Measurements from ENCODE around the gene CMA1. TPM values are rescaled to one million over a fixed set of nuclear protein-coding genes. Genes with fewer than 3 reads are reported as not detected.
"Not testable (repeated sequence)": the region's sequence is repeated elsewhere in the genome, so short reads cannot be mapped to it uniquely, and the experiment has no call there.

The CMA1 gene
- total and polyA plus RNA-seq, 7 donors, result 0.52 to 3.3 (median 1.2) TPM; not detected in 2

DNA sequence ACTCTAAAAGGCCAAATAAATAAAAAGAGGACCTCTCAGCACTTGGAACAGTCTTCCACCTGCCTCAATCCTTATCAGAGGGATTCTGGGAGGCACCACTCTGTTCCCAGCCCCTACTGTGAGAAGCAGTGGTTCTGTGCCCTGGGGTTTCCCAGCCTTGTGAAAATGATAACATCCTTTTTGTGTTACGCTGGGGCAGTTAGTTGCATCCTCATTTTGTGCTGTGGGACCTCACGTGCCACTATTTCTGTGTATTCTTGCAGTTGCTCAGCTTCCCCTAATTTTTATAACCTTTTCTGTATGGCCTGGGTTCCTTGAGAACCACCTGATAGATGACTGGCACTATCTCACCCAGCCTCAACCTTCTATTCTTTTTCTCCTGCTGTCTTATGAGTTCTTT, 10.8 kb upstream of the CMA1 start:
- H3K27ac ChIP-seq, result no peak overlapping the region
- TF ChIP-seq POLR2AphosphoS5 (IDR thresholded peaks at IDR 0.05) (no peak), CTCF (IDR thresholded peaks at IDR 0.05) (no peak), POLR2A (IDR thresholded peaks at IDR 0.05) (no peak), EP300 (IDR thresholded peaks at IDR 0.05) (no peak)
- no peaks in the 10 kb centered on the region for H3K4me1 ChIP-seq
- no peak for DNase-seq
- intact Hi-C loops (cut with DNase I), result no loop called here
- H3K36me3 ChIP-seq, result no peaks in the 10 kb centered on the region
- WGBS, 2 donors, result 80 to 82% methylated on average over 2 of the region's 2 CpGs
- no peaks in the 10 kb centered on the region for H3K9me3 ChIP-seq
- H3K27me3 ChIP-seq, result no peaks in the 10 kb centered on the region
- no peak overlapping the region for H3K4me3 ChIP-seq

GRCh38 chr14:24514209-24514608, 6.1 kb upstream of the CMA1 start:
- no peaks in the 10 kb centered on the region for H3K27me3 ChIP-seq
- H3K36me3 ChIP-seq, result no peaks in the 10 kb centered on the region
- H3K27ac ChIP-seq, result no peak overlapping the region
- 81 to 82% methylated on average over 1 of the region's 1 CpG for WGBS, 2 donors
- H3K9me3 ChIP-seq, result no peaks in the 10 kb centered on the region
- TF ChIP-seq POLR2A (IDR thresholded peaks at IDR 0.05) (no peak), POLR2AphosphoS5 (IDR thresholded peaks at IDR 0.05) (no peak)
- intact Hi-C loops (cut with DNase I), result no loop called here
- H3K4me3 ChIP-seq, result no peak overlapping the region
- no peaks in the 10 kb centered on the region for H3K4me1 ChIP-seq
- DNase-seq, result no peak

GRCh38 chr14:24513009-24513408, 4.9 kb upstream of the CMA1 start:
- no peaks in the 10 kb centered on the region for H3K36me3 ChIP-seq
- TF ChIP-seq EP300 (IDR thresholded peaks at IDR 0.05), result no peak
- no peak for TF ChIP-seq CTCF (IDR thresholded peaks at IDR 0.05)
- no peak for TF ChIP-seq POLR2A (IDR thresholded peaks at IDR 0.05)
- no peak for TF ChIP-seq POLR2AphosphoS5 (IDR thresholded peaks at IDR 0.05)
- H3K4me3 ChIP-seq, result no peak overlapping the region
- no peaks in the 10 kb centered on the region for H3K4me1 ChIP-seq
- no peak overlapping the region for H3K27ac ChIP-seq
- DNase-seq, result no peak
- no peaks in the 10 kb centered on the region for H3K27me3 ChIP-seq
- H3K9me3 ChIP-seq, result no peaks in the 10 kb centered on the region
- WGBS, 2 donors, result 18 to 22% methylated on average over 2 of the region's 2 CpGs
- intact Hi-C loops (cut with DNase I), result no loop called here

- H3K27ac ChIP-seq, result no peak overlapping the region
- intact Hi-C loops (cut with DNase I), result no loop called here
- no peak for DNase-seq
- H3K4me1 ChIP-seq, result no peaks in the 10 kb centered on the region
- no peaks in the 10 kb centered on the region for H3K9me3 ChIP-seq
- WGBS, 2 donors, result 84 to 86% methylated on average over 6 of the region's 6 CpGs
- H3K4me3 ChIP-seq, result no peak overlapping the region
- no peaks in the 10 kb centered on the region for H3K36me3 ChIP-seq
- H3K27me3 ChIP-seq, result no peaks in the 10 kb centered on the region
- no peak for TF ChIP-seq POLR2AphosphoS5 (IDR thresholded peaks at IDR 0.05)
- TF ChIP-seq POLR2A (IDR thresholded peaks at IDR 0.05), result no peak
- no peak for TF ChIP-seq EP300 (IDR thresholded peaks at IDR 0.05)
- no peak for TF ChIP-seq CTCF (IDR thresholded peaks at IDR 0.05)
Measured at GRCh38 chr14:24506443-24506842, 1.6 kb downstream of the CMA1 start.

DNA sequence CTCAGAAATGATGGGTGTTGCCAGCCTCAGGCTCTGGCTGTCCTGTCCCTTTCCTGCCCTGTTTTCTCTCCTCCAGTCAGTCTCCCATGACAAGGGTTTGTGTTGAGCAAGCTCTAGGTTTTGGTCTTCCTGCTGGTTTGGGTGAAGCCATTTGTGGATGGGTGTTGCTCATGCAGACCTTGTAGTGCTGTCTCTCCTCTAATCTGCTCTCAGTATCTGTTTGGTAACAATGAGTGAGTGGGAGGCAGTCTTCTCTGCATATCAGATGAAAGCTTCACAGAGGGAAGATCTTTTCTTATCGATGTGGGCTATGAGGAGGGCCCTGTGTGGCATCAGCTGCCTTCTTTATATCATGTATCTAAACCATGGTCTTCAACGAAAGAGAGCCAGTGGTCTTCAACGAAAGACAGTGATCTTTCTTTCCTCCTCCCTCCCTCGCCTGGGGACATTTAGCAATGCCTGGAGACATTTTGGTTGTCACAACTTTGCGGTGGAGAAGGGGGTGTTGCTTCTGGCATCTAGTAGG, 3.6 kb downstream of the CMA1 start:
- Histone ChIP-seq H3K4me3 (no peak overlapping the region), H3K27me3 (no peaks in the 10 kb centered on the region), H3K36me3 (no peaks in the 10 kb centered on the region), H3K4me1 (no peaks in the 10 kb centered on the region), H3K27ac (no peak overlapping the region), H3K9me3 (no peaks in the 10 kb centered on the region)
- WGBS, 2 donors, result 80 to 84% methylated on average over 5 of the region's 5 CpGs
- intact Hi-C loops (cut with DNase I), result no loop called here
- no peak for DNase-seq
- no peak for TF ChIP-seq EP300 (IDR thresholded peaks at IDR 0.05)
- no peak for TF ChIP-seq POLR2A (IDR thresholded peaks at IDR 0.05)
- no peak for TF ChIP-seq CTCF (IDR thresholded peaks at IDR 0.05)
- no peak for TF ChIP-seq POLR2AphosphoS5 (IDR thresholded peaks at IDR 0.05)

DNA sequence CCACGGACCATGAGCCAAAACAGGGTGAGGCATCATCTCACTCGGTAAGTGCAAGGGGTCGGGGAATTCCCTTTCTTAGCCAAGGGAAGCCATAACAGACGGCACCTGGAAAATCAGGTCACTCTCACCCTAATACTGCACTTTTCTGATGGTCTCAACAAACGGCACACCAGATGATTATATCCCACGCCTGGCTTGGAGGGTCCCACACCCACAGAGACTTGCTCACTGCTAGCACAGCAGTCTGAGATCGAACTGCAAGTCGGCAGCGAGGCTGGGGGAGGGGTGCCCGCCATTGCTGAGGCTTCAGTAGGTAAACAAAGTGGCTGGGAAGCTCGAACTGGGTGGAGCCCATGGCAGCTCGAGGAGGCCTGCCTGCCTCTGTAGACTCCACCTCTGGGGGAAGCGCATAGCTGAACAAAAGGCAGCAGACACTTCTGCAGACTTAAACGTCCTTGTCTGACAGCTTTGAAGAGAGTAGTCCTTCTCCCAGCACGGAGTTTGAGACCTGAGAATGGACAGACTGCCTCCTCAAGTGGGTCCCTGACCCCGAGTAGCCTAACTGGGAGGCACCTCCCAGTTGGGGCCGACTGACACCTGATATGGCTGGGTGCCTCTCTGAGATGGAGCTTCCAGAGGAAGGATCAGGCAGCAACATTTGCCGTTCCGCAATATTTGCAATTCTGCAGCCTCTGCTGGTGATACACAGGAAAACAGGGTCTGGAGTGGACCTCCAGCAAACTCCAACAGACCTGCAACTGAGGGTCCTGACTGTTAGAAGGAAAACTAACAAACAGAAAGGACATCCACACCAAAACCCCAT, 16.3 kb downstream of the CMA1 start:
- H3K4me3 ChIP-seq; H3K4me1 ChIP-seq; DNase-seq; H3K36me3 ChIP-seq; H3K27ac ChIP-seq; H3K9me3 ChIP-seq; intact Hi-C loops (cut with DNase I); H3K27me3 ChIP-seq: not testable (repeated sequence)
- 77 to 83% methylated on average over 19 of the region's 19 CpGs for WGBS, 2 donors
